MM.1S (cell line): ENCODE measurements around the gene PLEKHD1.

Experiments used
- EZH2 ChIP-seq: fragments of 300-600 bp; sonication (generic); optimal IDR thresholded peaks from 2 replicates; pipeline ENCODE3; 2017; ENCODE audit warnings: low read depth, mild to moderate bottlenecking, antibody characterized with exemption, low read length, mixed read lengths
- TF ChIP-seq, protein P1 (sequence below): fragments of 300-600 bp; sonication (generic); IDR thresholded peaks from 2 replicates; pipeline ENCODE4 v1.5.1; 2016; ENCODE audit warnings: antibody characterized with exemption, low read length, mixed read lengths

DNA sequence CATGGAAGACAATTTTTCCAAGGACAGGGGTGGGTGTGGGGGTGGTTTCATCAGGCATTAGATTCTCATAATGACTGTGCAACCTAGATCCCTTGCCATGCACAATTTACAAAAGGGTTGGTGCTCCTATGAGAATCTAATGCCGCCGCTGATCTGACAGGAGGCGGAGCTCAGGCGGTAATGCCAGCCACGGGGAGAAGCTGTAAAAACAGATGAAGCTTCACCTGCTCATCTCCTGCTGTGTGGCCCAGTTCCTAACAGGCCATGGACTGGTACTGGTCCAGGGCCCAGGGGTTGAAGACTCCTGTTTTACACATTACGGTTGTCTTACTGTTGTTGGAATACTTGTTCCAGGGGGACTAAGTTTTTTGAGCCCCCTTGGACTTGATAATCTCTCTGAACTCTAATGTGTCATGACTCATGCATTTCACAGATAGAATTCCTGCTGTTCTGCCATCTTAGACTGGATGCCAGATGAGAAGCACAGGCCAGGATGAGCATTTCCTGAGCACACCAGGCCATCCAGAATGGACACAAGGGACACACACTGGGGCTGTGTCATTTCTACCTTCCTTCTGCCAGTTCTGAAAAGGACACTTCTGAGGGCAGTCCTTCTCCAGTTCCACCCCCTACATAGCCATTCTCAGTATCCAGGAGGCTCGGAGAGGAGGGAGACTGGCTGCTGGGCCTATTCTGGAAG, 5.8 kb downstream of the PLEKHD1 start:
- TF ChIP-seq, protein P1, sequence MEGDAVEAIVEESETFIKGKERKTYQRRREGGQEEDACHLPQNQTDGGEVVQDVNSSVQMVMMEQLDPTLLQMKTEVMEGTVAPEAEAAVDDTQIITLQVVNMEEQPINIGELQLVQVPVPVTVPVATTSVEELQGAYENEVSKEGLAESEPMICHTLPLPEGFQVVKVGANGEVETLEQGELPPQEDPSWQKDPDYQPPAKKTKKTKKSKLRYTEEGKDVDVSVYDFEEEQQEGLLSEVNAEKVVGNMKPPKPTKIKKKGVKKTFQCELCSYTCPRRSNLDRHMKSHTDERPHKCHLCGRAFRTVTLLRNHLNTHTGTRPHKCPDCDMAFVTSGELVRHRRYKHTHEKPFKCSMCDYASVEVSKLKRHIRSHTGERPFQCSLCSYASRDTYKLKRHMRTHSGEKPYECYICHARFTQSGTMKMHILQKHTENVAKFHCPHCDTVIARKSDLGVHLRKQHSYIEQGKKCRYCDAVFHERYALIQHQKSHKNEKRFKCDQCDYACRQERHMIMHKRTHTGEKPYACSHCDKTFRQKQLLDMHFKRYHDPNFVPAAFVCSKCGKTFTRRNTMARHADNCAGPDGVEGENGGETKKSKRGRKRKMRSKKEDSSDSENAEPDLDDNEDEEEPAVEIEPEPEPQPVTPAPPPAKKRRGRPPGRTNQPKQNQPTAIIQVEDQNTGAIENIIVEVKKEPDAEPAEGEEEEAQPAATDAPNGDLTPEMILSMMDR: no peak
- no peak for TF ChIP-seq EZH2
